Epithelial cell of proximal tubule (primary cell): ENCODE data around the gene BORCS6. TPM values are rescaled to one million over a fixed set of nuclear protein-coding genes. Genes with fewer than 3 reads are reported as not detected.

ENCODE experiments used
- DNase-seq: peaks from one replicate; pipeline ENCODE4 v3.0.0-alpha.2; 2011; ENCODE audit warnings: low read depth
- H3K4me3 ChIP-seq: 2 replicates; pipeline ENCODE4 v1.5.1; 2011; ENCODE audit warnings: low read depth, mild to moderate bottlenecking, low read length
- total RNA-seq: library from RNA; depleted of rRNA; stranded (reverse); fragments of >200 nt; gene quantifications from 2 replicates; pipeline ENCODE4 v1.2.3, GENCODE V29; 2015
- TF ChIP-seq, protein P1 (sequence below): conservative IDR thresholded peaks from 2 replicates; pipeline ENCODE4 v1.5.1; 2012; ENCODE audit warnings: low read depth, mild to moderate bottlenecking, low read length

BORCS6 gene
- total RNA-seq, 1 donor from 2014 or later = 9.5 TPM

DNA sequence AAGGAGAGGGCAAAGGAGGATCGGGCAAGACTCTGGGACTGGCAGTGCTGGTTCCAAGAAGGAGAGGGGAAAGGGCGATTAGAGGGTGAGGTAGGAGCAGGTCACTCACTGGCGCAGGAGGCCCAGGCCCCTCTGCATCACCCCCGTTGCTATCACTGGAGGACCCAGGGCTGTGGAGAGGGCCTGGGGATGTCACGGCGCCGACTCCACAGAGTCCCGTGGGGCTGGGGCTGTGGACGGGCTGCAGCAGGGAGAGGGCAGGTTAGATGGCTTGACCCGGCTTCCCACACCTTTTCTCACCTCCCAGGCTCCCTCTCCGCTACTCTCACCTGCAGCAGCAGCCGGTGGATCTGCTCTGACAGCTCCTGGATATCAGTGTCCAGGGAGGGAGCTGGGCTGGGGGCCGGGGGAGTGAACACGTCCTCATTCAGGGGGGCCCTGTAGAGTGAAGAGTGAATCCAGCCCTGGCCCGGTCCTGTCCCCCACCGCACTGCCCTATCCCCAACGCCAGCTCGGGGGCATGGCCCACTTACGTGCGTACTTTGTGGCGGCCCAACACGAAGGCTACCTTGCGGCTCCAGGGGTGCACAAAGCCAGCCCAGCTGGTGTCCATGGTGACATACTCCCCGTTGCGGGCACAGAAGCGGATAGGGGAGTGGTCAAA lies 42.7 kb downstream of the BORCS6 start:
- H3K4me3 ChIP-seq = no peak overlapping the region
- DNase-seq = no peak
- TF ChIP-seq, protein P1, sequence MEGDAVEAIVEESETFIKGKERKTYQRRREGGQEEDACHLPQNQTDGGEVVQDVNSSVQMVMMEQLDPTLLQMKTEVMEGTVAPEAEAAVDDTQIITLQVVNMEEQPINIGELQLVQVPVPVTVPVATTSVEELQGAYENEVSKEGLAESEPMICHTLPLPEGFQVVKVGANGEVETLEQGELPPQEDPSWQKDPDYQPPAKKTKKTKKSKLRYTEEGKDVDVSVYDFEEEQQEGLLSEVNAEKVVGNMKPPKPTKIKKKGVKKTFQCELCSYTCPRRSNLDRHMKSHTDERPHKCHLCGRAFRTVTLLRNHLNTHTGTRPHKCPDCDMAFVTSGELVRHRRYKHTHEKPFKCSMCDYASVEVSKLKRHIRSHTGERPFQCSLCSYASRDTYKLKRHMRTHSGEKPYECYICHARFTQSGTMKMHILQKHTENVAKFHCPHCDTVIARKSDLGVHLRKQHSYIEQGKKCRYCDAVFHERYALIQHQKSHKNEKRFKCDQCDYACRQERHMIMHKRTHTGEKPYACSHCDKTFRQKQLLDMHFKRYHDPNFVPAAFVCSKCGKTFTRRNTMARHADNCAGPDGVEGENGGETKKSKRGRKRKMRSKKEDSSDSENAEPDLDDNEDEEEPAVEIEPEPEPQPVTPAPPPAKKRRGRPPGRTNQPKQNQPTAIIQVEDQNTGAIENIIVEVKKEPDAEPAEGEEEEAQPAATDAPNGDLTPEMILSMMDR = no peak

DNA sequence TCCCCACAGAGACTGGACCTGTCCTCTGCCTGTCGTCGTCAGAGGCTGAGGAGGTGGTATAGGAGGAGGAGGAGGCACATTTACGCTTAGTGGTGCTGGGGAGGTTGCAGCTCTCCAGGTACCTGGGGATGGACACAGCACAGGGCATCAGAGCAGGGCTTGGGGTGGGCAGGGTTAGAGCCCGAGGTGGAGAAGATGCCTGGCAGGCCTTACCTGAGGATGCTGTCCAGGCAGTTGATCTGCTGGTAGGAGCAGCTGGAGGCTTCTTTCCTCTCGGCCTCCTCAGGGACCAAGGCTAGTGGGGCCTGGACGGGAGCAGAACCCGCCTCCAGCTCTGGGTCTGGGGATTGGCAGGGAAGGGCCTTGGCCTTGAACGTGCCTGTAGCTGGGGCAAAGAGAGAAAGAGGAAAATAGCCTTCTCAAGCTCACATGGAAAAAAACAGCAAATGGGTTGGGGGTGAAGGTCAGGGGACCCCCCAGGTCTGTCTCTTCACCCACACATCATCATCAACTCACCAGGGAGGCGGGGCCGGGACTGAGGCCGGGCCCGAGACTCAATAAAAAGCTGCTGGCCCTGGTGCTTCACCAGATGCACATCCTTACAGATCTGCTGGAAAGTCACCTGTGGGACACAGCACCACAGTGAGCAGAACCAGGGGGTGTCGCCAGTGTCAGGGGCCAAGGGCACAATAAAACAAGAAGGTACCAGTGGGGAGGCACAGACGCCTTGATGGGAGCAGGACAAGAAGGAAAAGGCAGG lies 43.4 kb downstream of the BORCS6 start:
- no peak overlapping the region for H3K4me3 ChIP-seq
- no peak for DNase-seq
- TF ChIP-seq, protein P1 = no peak

DNA sequence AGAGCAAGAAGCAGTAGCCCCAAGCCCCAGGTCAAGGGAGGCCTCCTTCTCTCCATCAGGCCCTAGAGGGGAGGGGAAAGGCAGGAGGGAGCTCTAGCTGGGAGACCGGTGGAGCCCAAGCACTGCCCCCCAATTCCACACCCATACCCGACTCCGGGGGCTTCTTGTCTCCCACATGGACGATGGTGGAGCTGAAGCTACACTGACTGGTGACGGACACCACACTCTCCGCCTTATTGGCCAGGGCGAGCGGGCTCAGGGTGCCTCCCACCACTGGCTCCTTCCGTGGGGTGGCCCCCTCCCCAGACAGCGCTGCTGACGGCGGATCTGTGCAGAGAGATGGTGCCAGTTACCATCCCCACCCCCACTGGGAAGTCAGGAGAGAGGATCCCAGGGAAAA lies 44.2 kb downstream of the BORCS6 start:
- TF ChIP-seq, protein P1 = no peak

DNA sequence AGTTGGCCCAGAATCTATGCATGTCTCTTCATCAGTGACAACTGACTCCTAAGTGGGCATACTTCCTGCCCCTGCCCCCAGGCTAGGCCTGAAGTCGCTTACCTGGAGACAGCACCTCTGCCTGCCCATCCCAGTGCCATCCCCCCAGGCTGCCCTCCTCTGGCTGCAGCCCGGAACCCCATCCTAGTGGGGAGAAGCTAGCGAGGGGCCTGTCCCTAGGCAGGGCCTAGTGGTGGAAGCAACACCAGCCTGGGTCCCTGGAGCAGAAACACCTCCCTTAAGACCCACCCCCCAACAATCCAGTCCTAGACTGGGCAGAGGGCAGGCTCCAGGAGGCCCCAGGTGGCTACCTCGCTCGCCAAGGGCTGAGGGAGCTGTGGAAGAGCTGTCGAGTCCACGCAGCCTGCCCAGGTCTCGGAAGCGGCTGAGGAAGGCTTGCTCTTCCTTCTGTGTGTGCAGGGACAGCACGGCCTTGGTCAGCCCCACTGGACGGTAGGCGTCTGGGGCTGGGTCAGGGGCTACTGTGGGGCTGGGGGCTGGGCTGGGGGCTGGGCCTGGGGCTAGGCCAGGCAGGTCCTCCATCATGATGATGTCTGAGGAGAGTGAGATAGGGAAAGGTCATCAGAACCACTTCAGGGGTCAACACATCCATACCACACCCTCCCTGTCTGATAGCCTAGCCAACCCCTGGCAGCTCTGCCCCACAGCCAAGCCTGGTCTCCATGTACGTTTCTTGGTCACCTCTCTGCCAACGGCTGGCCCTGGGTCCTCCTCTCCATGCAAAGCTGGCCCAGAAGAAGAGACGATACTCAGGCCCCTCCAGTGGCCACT lies 45.4 kb downstream of the BORCS6 start:
- no peak for DNase-seq
- H3K4me3 ChIP-seq = no peak overlapping the region
- TF ChIP-seq, protein P1 = no peak

More for the DNA sequence above, 44.2 kb downstream of the BORCS6 start:
- H3K4me3 ChIP-seq = no peak overlapping the region
- no peak for DNase-seq

DNA sequence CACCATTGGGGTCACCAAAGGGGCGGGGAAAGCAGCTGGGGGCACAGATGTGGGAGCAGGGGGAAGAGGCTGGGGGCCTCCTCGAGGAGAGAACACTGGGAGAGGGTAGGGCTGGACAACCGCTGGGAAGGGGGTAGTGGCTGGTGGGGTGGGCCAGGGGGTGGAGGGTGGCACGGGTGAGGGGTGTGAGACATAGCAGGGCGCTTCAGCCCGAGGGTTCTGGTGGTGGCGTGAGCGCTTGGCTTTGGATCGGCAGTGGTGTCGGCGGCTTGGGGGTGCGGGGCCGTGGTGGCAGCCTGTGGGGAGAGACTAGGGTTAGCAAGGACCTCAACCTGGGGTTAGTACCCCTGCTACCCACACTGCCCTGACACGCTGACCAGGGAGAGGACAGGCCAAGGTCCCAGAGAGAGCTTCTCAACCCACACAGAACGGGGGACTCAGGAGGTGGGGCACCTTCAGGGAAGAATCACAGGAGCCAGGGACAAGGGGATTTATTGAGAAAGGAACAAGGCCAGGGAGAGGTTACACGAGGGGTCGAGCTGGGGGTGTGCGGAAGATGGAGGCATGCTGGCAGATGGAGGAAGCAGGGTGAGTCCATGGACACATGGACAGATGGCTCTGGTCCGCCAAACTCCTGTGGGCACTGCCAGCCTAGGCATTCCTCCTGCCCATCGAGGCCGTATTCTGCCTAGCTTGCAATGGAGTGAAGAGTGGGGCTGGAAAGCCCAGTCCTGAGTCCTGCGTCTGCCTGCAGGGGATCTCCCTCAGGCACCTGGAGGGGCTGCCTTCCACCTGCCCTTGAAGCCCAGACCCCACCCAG lies 46.2 kb downstream of the BORCS6 start:
- TF ChIP-seq, protein P1 = no peak
- H3K4me3 ChIP-seq = no peak overlapping the region
- no peak for DNase-seq

DNA sequence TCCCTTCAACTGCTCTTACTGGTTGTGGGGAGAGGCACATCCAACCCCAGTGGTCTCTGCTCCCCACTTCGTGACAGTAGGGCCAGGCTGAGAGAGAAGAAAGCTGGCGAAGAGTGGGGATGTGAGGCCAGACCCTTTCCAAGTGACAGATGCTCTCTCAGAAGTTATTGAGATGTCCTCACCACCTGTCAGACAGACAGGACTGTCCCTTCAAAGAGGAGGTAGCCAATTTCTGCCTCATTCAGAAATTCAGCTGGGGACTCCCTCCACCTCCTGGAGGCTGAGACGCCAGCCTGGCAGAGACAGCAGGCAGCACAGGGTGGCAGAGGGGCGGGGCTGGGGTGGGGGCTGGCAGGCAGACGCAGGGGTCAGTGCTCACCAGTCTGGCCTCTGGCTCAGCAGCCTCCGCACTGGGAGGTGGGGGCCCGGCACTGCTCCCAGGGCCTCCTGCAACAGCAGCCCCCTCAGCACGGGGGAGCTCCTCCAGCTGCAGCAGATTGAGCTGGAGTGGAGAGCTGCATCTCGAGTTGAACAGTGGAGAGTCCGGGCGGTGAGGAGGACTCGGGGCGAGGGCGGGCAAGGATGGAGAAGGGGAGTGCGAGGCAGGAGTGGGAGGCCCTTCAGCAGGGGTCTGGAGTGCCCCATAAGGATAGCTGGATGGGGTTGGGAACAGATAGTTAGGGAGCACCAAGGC lies 46.9 kb downstream of the BORCS6 start:
- TF ChIP-seq, protein P1 = no peak
- H3K4me3 ChIP-seq = no peak overlapping the region

More for the DNA sequence above, 46.9 kb downstream of the BORCS6 start:
- DNase-seq = no peak
